GM19351 (cell line): ENCODE data around the gene IFI44.
A peak's percentile ranks its signal among the peaks of the same experiment; 100 is the strongest.

Experiments used
- ATAC-seq: cut with Tn5 transposase; IDR thresholded peaks from one replicate; pipeline ENCODE4 v1.9.1; 2021; ENCODE audit warnings: mild to moderate bottlenecking, moderate library complexity; ENCODE audit not compliant: unreplicated experiment

The IFI44 gene, protein sequence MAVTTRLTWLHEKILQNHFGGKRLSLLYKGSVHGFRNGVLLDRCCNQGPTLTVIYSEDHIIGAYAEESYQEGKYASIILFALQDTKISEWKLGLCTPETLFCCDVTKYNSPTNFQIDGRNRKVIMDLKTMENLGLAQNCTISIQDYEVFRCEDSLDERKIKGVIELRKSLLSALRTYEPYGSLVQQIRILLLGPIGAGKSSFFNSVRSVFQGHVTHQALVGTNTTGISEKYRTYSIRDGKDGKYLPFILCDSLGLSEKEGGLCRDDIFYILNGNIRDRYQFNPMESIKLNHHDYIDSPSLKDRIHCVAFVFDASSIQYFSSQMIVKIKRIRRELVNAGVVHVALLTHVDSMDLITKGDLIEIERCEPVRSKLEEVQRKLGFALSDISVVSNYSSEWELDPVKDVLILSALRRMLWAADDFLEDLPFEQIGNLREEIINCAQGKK

DNA sequence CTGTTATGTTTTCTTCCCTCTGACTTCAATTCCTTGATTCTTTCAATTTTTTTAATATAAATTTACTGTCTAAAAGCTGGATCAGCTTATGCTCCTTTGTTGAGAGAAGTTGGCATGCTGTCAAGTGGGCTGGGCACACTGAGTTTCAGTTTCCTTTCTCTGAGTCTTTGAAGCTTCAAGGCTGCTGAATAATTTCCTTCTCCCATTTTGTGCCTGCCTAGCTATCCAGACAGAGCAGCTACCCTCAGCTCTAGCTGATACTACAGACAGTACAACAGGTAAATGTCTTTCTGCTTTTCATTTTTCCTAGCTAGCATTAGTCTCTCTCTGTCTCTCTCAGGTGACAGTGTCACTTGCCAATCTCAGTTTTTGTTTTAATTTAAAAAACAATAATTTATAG lies at the start of gene IFI44:
Gene IFI44 (plus strand): TSS at position 204 of the 400 bp plus-strand sequence. CDS start 365 bp downstream, outside the sequence.
- ATAC-seq: peak; percentile 79

DNA sequence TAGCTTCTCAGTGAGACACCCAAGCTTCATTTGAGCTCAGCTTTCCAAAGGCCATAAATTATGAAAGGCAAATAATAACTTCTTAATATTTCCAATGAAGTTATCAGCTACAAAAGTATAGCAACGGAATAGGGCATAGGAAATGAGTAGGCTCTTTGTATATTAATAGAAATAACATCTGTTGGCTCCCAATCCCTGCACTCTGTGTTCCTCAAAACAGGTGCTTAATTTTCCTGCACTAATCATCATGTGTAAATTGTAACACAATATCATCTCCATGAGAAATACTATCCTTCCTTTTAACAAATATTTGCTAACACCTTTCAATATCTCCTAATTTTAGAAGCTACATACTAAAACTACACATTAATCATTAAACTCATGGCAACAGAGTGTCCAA lies 48.6 kb upstream of the IFI44 start:
- ATAC-seq: no peak

DNA sequence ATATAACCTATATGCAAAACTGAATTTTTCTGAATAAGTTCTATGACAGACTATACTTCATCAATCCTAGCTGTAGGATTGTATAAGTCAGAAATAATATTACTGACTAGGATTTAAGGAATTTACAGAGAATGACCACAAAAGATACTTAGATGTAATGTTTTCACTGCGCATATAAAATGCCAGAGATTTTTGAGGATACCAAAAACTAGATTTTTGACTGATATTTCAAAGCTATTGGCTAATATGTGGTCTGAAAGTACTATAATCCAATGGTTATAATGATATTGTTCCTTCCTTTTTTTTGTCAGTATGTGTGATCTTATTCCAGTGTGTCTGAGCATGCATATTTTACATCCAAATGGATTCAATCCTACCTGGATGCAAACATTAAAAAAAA lies 46.4 kb upstream of the IFI44 start:
- ATAC-seq: no peak

DNA sequence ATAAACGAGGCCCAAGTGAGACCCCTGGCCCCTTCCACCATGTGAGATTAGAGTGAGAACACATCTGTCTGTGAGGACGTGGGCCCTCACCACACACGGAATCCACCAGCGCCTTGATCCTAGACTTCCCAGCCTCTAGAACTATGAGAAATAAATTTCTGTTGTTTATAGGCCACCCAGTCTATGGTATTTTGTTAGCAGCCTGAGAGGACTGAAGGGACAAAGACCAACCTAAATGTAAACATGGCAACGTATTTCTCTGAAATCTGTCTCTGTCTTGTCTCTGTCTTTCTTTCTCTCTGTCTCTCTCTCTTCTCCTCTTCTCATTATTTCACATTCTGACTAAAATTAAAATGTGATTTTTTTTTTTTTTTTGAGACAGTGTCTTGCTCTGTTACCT lies 45.0 kb upstream of the IFI44 start:
- no peak for ATAC-seq

DNA sequence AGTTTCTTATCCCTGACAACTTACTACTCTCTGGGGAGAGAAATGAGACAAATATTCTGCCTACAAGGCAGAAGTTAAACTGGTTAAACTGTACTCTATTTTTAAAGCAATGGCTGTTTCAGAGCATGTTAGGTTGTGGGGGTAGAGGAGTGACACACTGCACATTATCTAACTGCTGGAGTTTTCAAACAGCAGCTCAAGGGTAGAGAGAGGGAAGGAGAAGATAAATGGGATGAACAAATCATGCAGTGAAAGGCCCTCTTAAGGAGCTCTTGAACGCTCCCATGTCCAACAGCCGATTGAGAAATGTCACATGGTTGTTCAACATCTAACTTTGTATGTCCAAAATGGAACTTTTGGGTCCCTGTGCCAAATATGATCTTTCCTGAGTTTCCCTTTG lies 43.4 kb upstream of the IFI44 start:
- no peak for ATAC-seq

DNA sequence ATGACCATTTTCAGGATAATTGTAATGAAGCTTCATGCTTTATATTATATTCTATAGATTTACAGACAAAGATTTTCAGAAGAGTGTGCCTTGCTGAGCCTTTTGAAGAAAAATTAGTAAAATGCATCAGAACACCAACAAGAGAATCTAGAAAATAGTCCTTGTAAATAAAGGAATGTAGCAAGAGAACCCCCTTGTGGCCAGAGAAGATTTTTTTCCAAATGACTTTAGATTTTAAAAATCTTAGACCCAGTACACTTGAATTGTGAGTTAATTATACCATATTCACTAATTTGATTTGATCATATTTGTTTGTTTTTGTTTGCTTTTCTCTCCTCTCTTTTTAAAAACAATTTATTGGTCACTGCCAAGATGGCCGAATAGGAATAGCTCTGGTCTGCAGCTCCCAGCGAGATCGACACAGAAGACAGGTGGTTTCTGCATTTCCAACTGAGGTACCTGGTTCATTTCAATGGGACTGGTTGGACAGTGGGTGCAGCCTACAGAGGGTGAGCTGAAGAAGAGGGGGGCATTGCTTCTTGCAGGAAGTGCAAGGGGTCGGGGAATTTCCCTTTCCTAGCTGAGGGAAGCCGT lies 42.2 kb upstream of the IFI44 start:
- no peak for ATAC-seq

DNA sequence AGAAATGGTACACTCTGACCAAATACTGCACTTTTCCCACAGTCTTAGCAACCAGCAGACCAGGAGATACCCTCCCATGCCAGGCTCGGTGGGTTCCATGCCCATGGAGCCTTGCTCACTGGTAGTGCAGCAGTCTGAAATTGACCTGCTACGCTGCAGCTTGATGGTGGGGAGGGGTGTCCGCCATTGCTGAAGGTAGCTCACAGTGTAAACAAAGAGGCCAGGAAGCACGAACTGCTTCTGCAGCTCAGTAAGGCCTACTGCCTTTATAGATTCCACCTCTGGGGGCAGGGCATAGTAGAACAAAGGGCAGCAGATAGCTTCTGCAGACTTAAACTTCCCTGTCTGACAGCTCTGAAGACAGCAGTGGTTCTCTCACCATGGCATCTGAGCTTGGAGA lies 41.7 kb upstream of the IFI44 start:
- ATAC-seq: no peak

DNA sequence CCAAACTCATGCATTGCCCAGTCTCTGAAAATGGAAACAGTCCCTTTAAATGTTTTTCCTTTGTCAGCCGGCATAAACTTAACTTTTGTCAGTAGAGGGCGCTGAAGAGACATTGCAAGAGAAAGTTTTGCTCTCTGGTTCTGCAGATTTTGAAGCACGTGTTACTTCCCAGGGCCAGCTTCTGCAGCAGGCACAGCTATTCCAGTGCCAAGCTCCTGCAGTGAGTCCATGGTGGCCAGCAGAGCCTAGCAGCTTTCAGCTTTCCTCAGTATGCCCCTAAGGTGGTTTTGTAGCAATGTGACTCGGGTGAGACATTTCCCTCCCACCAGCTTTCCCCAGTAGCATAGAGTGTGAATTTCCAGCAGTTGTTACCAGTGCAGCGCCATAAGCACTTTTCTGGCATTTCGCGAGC lies 32.0 kb upstream of the IFI44 start:
- ATAC-seq: peak; percentile 64

DNA sequence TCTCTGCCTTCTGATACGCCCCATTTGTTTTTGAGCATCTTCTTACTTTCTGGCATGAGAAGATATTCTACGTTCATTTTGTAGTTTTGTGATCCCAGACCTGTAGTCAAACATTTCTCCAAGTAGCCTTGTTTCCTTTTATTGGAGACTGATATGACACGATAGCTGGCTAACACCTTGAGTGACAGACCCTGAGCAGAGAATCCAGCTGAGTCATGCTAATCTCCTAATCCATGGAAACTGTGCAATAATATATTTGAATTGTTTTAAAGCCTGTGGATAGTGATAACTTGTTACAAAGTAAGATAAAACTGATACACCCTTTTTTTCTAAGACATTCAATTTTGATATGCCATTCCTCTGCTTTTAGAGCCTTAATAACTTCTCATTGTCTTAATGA lies 30.6 kb upstream of the IFI44 start:
- no peak for ATAC-seq

DNA sequence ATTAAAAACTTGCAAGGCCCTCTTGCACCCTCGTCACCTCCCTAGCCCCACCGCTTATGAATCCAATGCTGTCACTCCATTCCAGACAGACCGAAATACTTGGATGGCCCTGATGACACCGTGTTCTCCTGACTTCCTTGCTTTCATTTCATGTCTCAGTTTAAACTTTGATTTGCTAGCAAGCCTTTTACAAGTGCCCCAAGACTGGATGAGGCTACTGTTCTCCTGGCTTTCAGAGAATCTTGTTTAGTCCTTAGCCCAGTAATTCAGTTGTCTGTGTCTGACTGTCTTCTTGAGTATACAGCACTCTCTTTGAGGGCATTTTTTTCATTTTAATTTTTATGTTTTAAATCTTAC lies 30.2 kb upstream of the IFI44 start:
- peak; percentile 2 for ATAC-seq

DNA sequence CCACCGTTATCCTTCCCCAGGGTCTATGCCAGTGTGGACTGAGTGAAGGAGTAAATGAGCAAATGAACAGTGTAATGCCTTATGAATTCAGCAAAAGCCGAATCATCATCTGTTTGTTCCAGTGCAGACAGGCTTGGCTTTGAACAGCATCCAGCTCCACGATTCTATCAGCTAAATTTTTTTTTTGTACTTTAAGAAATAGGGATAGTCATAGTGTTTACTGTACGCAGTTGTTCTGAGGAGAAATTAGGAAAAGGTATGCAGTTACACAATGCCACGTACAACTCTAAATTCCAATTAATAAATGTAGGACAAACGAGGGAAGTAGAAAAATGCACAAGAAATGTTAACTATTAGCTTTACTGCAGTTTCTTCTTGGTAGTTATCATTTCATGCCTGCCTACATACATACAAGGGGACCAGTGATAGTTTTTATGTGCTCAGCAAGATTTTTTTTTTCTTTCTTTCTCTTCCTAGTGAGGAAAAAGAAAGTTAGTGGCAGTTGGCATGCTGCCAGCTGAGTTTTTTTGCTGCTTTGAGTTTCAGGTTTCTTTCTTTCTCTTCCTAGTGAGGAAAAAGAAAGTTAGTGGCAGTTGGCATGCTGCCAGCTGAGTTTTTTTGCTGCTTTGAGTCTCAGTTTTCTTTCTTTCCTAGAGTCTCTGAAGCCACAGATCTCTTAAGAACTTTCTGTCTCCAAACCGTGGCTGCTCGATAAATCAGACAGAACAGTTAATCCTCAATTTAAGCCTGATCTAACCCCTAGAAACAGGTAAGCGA lies 29.6 kb upstream of the IFI44 start, which contains the start of gene IFI44L:
Gene IFI44L (plus strand): TSS at position 646 of the 777 bp plus-strand sequence. CDS start 7,468 bp downstream, outside the sequence.
- peak; percentile 29 for ATAC-seq

DNA sequence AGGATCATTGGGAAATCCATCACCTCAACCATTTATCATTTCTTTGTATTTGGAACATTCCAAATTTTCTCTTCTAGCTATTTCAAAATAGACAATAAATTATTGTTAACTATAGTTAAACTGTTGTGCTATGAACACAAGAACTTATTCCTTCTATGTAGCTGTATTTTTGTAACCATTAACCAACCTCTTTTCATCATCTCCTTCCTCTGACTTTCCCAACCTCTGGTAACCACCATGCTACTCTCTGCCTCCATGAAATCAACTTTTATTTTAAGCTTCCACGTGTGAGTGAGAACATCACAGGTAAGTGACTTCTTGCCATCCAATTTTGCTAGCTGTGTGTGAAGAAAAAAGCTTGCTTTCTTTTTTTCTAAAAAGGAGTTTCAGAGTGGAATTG lies 29.0 kb upstream of the IFI44 start:
- ATAC-seq: no peak

DNA sequence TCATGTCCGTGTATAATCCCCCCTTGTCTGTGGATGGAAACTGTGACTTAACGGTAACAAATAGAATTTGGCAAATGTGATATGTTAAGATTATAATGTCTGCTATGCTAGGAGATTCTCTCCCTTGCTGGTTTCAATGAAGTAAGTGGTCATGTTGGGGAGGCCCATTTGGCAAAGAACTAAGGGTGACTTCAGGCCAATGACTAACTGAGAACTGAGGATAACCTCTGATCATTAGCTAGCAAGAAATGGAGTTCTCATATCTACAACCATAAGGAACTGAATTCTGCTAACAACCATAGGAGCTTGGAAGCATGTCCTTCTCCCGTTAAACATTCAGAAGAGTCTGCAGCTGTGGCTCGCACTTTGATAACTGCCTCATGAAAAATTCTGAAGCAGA lies 27.1 kb upstream of the IFI44 start:
- ATAC-seq: no peak

DNA sequence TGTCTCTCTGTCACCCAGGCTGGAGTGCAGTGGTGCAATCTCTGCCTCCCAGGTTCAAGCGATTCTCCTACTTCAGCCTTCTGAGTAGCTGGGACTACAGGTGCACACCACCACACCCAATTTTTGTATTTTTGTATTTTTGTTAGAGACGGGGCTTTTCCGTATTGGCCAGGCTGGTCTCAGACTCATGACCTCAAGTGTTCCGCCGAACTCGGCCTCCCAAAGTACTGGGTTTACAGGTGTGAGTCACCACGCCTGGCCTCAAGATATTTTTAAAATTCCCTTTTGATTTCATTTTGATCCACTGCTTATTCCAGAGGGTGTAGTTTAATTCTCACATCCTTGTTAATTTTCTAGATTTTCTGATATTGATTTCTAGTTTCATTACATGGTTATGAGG lies 25.6 kb upstream of the IFI44 start:
- no peak for ATAC-seq

DNA sequence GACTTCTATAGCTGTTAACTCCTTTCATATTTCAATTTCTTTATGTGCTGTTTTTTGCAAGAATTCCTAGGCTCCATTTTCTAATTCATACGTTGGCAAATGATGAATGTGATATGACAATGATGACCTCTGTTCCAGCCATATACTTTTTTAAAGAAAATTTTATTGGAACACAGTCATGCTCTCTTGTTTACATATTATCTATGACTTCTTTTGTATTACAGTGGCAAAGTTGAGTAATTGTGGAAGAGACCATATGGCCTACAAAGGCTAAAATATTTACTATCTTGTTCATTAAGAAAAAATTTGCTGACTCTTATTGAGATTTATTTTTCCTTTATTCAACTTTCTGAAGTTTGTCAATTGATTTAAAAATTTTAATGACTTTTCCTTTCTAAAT lies 22.3 kb upstream of the IFI44 start:
- ATAC-seq: no peak

DNA sequence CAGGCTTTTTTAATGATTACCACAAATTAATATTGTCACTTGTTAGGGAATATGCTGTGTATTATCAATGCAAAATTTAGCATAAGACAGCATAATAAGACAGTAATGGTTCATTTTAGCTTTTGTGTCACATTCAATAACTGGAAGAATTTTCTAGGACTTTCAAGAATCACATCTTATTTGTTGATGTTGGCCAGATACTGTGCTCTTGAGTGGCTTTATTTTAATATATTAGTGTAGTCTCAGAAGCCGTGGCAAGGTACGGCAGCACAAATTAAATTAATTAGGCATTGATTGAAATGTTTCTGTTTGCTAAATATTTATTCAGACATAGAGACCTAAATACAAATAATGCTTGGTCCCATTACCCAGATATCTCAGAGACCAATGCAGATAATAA lies 19.0 kb upstream of the IFI44 start:
- no peak for ATAC-seq

DNA sequence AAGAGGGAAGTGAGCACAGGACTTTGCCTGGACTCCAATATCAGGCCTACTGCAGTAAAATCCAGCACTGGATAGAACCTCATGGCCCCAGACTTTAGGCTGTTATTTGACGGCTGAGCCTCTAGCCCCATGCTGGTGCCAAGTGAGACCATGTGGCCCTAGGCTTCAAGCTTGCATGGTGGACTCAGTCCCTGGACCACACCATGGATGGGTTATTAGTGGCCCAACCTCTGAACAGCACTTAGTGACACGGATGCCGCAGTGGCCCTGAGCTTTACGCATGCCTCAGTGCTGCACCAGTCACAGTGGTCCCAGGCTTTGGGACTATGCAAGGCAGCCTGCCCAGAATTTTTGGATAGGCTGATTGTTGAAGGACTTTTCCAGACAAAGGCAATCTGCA lies 16.4 kb upstream of the IFI44 start:
- ATAC-seq: no peak

DNA sequence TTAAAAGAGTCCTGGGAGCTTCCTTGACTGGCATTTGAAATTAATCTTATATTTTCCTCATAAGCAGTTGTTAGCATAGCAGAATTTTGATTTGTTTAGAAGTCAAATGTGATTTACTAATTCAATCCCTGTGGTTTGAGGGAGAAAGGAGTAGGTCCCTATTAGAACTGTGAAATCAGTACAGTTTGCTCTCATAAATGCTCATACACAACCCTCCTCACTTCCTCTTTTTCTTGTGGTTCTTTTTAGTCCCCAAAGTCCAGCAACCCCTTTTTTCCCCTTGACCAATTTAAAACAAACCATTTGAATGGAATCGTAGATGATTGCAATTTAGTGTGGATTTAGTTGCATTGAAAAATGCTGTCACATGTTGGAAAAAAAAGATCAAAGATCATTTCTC lies 9.2 kb upstream of the IFI44 start:
- ATAC-seq: peak; percentile 87

DNA sequence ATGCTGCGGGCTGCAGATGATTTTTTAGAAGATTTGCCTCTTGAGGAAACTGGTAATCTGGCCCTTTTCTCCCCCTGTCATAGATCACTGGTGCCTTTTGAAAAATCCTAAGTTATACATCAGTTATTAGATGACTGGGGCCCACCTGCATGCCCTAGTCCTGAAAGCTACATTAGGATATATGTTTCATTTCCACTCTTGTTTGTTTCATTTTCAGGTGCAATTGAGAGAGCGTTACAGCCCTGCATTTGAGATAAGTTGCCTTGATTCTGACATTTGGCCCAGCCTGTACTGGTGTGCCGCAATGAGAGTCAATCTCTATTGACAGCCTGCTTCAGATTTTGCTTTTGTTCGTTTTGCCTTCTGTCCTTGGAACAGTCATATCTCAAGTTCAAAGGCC lies 8.1 kb upstream of the IFI44 start:
- no peak for ATAC-seq

DNA sequence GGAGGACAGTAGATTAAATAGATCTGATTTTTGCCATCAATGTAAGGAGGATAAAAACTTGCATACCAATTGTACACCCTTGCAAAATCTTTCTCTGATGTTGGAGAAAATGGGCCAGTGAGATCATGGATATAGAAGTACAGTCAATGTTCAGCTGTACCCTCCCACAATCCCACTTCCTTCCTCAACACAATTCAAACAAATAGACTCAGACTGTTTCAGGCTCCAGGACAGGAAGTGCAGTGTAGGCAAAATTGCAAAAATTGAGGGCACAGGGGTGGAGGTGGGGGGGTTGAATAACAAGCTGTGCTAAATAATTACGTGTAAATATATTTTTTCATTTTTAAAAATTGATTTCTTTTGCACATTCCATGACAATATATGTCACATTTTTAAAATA lies 3.9 kb upstream of the IFI44 start:
- ATAC-seq: no peak

DNA sequence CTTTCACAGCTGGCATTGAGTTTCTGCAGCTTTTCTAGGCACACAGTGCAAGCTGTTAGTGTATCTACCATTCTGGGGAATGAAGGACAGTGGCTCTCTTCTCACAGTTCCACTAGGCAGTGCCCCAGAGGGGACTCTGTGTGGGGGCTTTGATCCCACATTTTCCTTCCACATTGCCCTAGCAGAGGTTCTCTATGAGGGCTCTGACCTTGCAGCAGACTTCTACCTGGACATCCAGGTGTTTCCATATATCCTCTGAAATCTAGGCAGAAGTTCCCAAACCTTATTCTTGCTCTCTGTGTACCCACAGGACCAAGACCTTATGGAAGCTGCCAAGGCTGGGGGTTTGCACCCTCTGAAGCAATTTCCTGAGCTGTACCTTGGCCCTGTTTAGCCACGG lies 2.4 kb upstream of the IFI44 start:
- ATAC-seq: no peak
